Right kidney (tissue), 1 donor: Measurements from ENCODE around the gene VPS13D.

Source experiments
- DNase-seq: peaks from one replicate; pipeline ENCODE4 v3.0.0-alpha.2; 2016

The VPS13D gene

DNA sequence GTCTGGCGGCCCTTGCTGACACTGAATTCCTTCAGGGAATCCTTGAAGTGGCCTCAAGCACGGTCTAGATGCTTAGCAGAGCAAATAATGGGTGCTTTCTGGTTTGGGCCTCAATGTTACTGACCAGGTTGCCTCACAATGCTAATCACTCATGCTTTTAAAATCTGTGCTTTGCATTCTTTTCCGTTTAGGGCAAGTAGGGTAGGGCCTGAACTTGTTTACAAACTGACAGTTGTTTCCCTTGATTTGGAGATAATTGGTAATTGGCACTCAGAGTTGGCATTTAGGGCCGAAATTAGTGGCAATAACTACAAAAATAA, 1.4 kb downstream of the VPS13D start:
- no peak for DNase-seq

DNA sequence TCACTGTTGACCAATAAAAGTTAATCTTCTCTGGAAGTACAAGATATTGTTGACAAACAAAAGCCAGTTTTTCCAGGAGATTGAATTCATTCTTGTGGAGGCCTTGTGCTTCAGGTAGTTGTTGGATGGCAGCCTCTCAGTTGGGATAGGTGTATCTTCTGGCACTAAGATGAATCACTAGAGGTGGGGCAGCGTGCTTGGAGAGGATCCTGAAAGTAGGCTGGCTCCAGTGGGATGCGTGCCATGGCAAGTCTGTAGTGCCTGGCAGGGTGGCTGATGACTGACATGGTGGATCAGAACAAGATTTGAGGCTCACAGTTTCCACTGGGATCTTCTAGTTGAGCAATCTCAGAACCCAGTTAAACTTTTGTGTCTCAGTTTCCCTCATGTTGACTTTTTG, 2.4 kb downstream of the VPS13D start:
- DNase-seq, result no peak

DNA sequence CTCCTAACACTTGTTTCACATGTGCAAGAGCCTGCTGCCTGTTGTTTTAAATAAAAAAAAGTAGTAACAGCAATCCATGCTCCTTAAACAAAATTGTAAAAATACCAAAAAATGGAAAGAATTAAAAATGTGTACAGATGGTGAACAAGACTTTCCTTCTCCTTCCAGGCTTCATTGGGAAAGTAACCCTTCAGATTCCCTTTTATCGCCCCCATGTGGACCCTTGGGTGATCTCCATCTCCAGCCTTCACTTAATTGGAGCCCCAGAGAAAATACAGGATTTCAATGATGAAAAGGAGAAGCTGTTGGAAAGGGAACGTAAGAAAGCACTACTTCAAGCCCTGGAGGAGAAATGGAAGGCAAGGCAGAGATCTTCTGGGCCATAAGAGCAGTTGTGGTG, 14.2 kb downstream of the VPS13D start:
- no peak for DNase-seq

DNA sequence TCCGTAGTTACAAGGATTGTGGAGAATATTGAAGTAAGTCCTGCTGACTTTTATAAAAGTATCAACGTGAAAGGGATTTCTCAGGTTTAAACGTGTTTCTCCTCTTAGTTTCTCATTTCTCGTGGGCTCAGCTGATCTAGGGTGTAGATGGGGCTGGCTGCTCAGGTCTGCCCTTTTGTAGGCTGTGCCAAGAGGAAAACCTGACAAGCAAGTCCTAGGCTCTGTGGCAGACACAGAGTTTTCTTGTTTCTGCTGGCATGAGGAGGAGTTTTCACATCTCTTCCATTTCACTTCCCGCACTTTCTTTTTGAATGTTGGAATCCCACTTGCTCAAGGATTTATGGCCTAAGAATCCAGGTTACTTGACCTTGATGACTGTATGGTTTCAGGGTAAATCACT, 14.8 kb downstream of the VPS13D start:
- no peak for DNase-seq

DNA sequence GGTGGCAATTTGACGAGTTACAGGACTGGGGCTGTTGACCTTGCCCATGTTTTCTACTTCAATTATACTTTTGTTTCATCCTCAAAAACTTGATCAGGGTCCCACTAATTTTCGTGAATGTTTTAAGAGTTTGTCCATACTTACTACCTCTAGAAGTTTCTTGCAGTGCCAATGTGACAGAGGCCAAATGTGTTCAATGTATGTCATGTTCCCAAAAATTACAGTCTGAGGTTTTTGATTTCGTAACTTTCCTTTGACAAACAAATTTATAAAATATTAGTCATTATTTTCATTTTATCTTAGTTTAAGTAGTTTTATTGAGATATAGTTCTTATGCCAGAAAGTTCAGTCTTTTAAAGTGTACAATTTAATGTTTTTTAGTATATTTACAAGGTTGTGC, 15.3 kb downstream of the VPS13D start:
- DNase-seq, result no peak

DNA sequence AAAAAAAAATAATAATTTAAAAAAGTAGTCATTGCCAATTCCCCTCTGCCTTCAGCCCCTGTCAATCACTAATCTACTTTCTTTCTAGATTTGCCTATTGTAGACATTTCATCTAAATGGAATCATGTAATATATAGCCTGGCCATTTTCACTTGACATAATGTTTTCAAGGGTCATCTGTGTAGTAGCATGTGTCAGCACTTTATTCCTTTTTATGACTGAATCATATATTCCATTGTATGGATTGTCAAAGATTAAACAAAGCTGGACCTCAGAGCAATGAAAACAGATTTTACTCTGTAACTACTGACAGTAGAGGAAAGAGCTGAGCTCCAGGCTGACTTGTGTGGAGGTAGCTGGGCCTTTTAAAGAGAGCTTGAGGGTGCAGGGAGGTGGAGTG, 15.9 kb downstream of the VPS13D start:
- no peak for DNase-seq

DNA sequence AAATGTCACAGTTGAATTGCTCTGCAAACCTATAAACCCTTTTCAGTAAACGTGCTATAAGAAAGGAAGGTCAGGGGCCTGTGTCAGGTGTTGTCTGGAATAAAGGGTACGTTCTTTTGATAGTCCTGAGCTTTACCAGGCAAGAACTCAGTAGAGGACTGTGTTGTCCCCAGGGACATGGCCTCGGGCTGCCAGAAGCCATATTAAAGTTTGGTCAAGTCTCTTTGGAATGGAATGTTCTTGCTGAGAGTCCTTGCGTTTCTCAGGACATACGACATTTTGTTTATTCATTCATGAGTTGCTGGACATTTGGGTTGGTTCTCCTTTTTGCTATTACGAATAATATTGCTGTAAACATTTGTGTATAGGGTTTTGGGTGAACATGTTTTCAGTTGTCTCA, 16.8 kb downstream of the VPS13D start:
- DNase-seq, result no peak

DNA sequence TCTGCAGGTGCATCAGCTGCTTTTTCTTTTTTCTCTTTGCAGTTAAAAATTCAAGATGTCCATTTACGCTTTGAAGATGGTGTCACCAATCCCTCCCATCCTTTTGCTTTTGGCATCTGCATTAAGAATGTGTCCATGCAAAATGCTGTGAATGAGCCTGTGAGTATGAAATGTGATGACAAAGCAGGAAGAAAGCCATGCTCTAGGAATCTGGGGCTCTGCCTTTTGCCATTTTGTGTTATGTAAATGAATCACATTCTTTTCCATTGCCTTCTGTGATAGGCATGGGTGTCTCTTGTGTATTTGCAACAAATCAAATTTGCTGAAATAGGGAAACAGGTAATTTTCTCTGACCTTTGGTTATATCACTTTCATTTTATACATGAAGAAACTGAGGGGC, 19.4 kb downstream of the VPS13D start:
- DNase-seq, result no peak

DNA sequence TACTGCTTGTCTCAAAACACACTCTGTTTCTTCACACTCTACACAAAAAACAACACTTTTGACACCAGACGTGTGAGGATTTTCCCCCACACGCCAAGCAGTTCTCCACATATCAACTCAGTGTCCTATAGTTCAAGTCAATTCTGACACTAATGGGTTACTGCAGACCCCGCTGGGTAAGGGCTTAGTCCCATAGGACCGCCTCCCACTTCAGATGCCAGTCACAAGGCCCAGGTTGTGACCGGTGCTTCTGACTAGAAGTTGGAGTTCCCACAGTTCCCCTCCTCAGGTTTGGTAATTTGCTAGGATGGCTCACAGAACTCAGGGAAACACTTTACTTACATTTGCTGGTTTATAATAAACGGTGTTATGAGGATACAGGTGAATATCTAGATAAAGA, 19.9 kb downstream of the VPS13D start:
- no peak for DNase-seq

DNA sequence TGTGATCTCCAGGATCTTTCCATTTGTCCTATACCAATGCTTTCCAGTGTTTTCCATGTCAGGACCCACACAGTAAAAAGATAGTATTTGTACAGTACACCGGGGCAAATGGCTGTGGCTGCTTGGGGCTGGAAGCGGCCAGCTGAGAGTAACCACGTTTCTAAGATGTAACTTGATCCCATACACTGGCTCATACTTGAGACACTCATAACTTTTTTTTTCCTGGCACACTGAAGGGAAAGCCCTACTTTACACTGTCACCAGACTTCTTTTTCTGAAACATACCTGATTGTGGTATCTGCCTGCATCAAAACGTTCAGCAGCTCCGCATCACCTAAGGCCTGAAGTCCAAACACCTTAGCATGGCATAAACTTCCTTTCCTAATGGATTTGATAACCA, 21.6 kb downstream of the VPS13D start:
- DNase-seq, result no peak

DNA sequence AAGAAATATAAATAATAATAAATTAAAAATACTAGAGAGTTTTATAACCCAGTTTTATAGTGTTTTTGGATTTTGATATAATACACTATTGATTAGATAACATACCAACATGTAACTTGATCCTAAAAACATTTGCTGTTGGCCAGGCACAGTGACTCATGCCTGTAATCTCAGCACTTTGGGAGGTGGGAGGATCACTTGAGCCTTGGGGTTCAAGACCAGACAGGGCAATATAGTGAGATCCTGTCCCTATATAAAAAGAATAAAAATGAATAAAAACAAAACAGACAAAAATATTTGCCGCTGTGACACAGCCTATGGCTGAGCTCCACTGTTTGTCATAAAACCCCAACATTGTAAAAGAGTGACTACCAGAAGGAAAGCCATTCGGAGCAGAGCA, 26.1 kb downstream of the VPS13D start:
- no peak for DNase-seq

DNA sequence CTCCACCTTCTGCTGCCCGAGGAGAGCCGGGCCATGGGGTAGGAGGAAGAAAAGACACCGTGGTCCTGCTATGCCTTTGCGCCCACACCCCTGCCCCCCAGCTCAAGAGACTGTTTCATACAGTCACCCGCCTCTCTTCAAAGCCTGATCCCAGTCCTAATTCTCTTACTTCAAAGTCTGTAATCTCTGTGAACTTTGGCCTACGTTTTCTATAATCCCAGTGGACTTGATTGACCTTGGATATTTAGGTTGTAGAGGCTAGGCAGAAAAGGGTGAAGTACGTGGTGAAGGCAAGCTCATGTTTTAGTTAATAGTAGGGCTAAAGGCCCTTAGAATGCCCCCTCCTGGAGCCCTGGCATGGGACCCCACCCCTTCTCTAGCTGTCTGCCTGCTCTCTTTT, 28.4 kb downstream of the VPS13D start:
- no peak for DNase-seq

DNA sequence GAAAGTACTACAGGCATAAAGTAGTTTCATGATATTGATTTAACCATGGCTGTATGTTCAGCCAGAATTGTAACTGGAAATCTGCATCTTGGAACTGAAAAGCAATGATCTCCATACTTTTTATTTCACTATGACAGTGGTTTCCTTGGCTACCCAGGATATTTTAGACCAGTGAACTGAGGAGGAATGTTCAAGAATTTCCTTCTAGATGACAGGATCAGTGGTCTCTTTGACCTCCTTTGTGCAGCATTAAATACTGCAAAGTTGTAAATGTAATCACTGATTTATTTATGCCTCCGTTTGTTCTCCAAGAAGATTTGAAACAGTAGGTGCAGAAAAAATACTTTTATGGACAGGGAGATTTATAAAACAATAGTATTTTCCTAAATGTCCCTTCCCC, 39.5 kb downstream of the VPS13D start:
- no peak for DNase-seq

DNA sequence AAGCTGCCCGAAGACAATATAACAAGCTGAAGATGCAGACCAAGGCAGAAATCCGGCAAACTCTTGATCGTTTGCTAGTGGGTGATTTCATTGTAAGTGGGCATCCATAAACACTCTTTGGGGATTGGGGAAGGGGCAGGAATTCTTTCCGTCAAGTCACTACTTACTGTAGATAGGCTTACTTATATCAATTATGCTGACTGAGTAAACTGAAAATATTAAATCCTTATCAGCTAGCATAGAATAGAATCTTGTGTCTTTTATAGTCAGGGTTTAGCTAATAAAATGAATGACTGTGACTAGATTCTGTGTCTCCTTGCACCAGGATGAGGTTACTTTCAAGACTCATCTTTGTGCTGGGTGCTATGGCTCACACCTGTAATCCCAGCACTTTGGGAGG, 41.2 kb downstream of the VPS13D start:
- no peak for DNase-seq

DNA sequence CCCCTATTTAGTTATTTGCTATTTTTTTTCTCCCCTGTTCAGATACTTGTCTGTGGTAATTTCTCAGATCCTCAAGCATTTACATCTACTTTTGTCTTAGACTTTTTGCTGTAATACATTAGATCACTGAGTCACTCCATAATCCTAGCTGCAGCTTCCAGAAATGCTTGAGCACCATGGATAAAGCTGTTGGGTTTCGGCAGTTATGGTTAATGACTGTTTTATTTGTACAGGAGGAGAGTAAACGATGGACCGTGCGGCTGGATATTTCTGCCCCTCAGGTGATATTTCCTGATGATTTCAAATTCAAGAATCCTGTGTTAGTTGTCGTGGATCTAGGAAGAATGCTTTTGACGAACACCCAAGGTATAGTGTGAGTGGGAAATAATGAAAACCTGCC, 42.9 kb downstream of the VPS13D start:
- no peak for DNase-seq

DNA sequence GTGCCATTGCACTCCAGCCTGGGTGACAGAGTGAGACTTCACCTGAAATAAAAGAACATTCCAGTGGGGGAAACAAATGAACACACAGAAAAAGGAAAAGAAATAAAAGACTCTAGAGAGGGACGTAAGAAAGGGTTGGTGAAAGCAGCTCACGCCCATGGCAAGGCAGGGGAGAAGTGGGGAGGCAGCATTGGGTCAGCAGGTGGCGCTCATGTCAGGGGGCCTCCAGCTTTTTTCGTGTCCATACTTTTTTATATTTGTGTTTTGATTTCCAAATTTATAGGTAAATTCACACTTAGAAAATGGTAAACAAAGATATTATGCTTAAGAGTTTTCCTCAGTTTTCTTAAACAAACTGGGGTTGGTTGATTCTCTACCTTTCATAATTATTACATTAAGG, 45.5 kb downstream of the VPS13D start:
- DNase-seq, result peak; percentile 6

DNA sequence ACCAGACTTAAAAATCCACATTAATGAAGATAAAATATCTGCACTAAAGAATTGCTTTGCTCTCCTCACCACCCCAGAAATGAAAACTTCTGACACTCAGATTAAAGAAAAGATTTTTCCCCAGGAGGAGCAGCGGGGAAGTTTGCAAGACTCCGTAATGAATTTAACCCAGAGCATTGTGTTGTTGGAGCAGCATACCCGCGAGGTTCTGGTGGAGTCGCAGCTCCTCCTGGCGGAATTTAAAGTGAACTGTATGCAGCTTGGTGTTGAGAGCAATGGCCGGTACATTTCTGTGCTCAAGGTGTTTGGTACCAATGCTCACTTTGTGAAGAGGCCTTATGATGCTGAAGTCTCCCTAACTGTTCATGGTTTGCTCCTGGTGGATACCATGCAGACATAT, 46.4 kb downstream of the VPS13D start:
- peak; percentile 3 for DNase-seq

DNA sequence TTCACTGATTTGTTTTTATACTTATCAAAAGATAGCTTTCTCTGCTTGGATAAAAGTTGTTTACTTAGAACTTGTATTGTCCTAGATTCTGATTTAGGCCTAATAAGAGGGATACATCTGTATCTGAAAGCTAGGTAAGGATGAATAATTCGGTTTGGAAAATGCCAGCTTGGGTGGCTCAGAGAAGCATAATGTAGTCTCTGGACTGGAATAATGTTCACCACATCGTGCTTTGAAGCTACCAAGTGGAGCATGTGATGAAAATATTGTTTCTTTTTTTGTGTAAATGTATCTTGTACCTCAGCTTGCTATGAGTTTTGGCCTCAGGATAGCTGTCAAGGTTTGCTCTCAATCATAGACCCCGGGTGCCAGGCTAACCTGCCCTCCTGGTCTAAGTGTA, 49.2 kb downstream of the VPS13D start:
- DNase-seq, result no peak

DNA sequence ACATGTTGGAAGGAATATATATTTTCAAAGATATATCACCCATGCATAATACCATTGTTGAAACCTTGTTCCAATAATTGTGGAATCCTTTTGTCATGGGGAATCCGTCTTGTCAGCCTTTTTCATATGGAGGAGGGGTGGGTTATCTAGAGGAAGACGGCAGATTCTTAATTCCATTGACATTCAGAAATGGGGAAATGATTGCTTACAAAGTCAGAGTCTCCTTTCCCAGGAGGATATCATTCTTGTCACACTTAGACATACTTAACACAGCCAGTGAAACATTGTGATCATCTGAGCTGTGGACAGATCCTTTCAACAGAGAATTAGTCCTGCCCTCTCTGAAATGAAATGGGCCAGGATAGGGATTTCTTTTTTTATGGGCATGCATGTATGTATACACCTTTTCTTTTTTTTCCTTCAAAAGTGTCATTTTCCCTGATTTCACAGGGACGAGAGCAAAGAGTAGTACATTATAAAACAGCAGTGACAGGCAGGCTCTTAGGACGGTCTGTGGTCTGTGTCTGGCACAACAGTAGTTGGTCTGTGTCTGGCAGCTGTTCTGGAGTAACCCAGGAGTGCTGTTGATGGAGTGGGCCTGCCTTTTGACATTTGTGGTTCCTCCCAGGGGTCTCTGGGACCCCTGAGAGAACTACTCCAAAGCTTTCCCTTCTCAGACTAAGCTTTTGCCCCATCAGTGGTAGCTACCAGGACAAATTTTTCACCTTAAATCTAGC, 50.1 kb downstream of the VPS13D start:
- no peak for DNase-seq

DNA sequence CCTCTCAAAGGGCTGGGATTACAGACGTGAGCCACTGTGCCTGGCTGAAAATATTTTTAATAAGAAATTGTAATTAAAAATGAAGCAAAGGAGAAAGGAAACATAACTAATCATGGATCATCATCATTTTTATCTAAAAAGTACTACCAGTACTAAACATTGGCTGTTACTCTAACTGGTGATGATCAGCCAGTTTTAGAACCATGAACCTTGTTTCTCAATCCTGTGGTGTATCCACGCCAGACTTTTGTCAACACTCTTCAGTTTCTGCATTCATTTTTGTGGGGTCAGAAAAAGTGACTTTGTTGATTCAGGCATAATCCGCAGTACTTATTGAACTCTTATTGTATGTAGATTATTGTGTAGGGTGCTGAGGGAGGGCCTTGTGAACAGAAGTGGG, 52.3 kb downstream of the VPS13D start:
- no peak for DNase-seq

DNA sequence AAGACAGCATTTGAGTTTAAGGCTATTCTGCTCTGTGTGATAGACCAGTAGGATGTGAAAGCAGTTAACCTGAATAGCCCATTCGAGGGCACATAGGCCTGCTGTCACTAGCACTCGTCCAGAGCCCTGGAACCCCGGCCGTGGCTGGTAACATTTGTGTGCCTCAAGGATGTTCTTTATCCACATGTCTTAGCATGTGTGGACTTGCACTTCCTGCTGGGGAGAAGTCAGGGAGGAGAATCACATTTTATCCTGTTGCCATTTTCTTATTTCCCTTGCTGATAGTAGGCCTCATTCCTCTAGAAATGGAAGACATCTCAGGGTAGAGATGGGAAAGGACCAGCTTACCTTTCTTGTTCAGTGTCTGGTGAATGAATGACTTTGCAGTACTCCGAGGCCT, 54.7 kb downstream of the VPS13D start:
- DNase-seq, result no peak

DNA sequence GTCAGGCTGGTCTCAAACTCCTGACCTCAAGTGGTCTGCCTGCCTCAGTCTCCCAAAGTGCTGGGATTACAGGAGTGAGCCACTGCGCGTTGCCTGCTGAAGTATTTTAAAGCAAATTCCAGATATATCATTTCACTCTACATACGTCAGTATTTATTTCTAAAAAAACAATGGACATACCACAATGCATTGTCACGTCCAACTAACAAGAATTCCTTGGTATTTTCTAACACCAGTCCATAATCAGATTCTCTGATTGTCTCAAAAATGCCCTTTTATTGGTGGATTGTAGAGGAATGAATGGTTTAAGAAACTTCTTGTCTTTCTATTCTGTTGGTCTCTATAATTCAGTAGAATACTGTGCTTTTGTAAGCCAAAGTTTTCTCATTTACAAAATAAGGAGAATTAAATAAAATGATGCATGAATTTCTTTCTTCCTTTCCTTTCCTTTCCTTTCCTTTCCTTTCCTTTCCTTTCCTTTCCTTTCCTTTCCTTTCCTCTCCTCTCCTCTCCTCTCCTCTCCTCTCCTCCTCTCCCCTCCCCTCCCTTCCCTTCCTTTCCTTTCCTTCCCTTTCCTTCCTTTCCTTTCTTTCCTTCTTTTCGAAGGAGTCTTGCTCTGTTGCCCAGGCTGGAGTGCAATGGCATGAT, 55.8 kb downstream of the VPS13D start:
- no peak for DNase-seq

DNA sequence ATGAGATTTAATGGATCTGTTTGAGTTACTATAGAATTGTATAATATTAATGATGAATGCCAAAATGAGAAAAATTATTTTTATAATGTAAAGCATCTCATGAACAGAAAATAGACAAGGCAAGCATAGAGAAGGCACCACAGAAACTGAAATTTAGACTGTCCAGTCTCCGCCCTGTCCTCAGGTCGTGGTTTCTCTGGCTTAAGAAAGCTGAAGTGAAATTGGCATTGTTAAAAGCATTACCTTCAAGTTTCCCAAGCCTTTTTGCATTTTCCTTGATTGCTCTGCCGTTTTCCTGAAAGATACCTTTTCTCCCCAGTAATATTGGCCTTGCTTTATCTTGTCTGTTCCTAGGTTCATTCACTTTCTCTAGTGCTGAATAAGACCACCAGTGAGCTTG, 58.0 kb downstream of the VPS13D start:
- no peak for DNase-seq

DNA sequence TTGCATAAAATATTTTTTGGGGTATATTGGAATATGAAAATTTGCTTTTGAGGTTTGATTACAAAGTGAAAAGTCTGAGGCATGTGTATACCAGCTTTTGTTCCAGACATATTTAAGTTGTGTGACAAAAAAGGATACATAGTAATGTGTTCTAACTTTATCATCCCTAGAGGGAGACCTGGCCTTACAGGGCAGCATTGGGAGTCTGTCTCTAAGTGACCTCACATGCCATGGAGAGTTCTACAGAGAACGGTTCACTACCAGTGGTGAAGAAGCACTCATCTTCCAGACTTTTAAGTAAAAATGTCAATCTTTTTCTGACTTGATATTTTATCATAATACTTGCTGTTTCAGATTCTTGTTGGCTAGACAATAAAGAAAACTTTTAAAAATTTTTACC, 61.0 kb downstream of the VPS13D start:
- no peak for DNase-seq

DNA sequence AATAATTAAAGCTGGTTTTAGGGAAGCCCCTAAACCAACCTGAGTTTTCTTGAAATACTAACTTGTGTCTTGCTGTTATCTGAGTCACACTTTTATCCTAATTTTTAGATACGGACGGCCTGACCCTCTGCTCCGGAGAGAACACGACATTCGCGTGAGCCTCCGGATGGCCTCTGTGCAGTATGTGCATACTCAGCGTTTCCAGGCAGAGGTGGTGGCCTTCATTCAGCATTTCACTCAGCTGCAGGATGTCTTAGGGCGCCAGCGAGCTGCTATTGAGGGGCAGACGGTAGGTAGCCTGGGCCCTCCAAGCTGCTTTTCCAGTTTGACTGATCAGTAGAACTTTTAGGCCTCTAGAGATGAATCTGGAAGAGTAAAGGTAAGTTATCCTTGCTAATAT, 63.6 kb downstream of the VPS13D start:
- no peak for DNase-seq
